T47D (cell line): ENCODE results near the gene HEG1.

Experiments
- DNase-seq, 2 experiments: peaks; one replicate each; pipeline versions ENCODE4 v3.0.0 to v3.0.0-alpha.2; 2011 to 2012; ENCODE audit warnings: low read depth in 1 of 2, low spot score in 1 of 2
- JUND ChIP-seq: IDR thresholded peaks from 2 replicates; pipeline ENCODE4 v1.6.1; 2012; ENCODE audit warnings: low read depth
- in situ Hi-C: cut with HindIII; loops from 2 replicates; pipeline ENCODE4 v1.10.0; 2016; ENCODE audit warnings: low sequenced_read_pairs, low pct_unique_long_range_greater_than_20kb

HEG1 gene

DNA sequence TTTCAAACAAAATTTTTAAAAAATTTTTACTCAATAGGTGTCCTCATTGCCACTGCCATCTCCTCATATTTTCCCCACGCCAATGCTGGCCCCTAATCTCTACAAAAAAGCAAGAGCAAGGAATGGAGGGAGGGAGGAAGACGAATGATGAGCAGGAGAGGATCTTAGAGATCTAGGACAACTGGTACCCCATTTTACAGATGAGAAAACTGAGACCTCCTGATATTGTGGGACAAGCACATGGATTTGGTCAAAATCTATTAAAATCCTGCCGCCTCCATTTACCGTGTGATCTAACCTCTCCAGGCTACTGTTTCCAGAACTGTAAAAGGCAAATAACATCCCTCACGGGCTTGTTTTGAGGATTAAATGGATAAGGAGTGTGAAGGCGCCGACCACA is 4.6 kb downstream of the HEG1 start:
- no peak for TF ChIP-seq JUND
- in situ Hi-C loops, result no loop called here
- no peak for DNase-seq

DNA sequence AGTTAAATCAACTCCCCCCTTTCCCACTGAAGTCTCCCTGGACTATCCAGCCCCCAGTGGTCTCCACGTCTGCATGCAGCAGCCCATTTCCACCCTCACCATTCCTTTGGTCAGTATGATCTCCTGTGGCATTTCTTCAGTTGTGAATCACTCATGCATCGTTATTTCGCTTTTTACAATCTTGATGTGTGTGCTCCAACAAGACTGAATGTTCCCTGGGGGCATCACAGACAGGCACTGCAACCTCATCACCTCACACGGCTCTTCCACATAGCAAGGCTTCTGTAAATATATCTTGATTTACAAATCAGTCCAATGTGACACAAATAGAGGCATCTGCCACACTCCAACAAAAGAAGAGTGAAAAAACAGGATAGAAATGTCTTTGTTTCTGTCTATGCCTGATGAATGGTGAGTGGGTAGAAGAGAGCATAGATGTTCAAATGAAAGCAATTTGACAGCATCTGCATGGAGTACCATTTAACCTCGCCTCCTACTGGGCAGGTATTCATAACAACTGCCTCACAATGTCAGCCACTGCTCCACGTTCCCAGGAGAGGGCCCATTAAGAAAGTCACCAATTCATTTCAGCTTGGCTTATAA is 5.2 kb downstream of the HEG1 start:
- no peak for DNase-seq
- TF ChIP-seq JUND, result no peak
- in situ Hi-C loops, result no loop called here

DNA sequence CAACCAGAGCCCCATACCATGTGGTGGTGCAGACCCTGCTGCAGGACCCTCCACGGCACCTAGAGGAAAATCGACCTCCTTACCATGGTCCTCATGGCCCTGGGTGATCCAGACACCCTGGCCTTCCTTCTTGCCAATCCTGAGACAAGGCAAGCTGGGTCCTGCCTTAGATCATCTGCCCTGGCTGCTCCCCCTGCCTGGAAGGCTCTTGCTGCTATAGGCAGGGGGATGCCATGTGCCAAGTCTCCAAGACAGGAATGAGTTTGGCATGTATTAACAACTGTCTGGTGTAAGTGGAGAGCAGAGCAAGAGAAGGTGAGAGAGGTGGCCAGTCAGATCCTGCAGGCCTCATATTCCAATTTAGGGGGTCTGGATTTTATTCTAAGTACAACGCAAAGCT is 7.5 kb downstream of the HEG1 start:
- no peak for DNase-seq
- in situ Hi-C loops, result no loop called here
- TF ChIP-seq JUND, result no peak

- no peak for TF ChIP-seq JUND
- in situ Hi-C loops, result no loop called here
- DNase-seq, result no peak
Measured at GRCh38 chr3:125045965-125046364, 9.8 kb downstream of the HEG1 start.

- no peak for TF ChIP-seq JUND
- DNase-seq, result no peak
- in situ Hi-C loops, result no loop called here
Measured at GRCh38 chr3:125045194-125045593, 10.6 kb downstream of the HEG1 start.

DNA sequence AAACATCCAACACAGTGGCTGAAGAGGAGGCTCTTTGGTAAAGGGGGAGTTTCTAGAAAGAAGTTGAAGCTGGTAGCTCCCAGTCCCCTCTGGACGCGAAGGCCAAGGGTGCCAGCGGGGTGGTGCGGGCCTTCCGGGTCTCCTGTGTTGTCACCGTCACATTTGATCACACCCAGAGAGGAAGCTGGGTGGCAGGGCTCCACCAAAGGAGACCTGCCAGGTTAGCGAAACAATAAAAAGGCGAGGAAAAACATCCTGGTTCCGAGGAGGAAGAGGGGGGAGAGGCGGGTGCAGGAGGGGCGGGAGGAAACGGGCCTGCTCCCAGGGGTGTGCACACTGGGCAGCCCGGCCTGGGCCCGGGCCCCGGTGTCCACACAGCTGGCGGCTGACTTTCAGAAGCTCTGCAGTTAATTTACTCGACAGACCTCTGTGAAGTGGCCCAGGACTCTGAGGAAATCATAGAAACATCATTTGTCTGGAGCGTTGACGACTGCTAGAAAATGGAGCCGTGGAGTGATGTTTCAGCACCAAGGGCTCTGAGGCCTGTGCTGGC is 12.1 kb downstream of the HEG1 start:
- TF ChIP-seq JUND, result no peak
- in situ Hi-C loops, result no loop called here
- DNase-seq, result no peak

GRCh38 chr3:125042725-125043406 is 12.9 kb downstream of the HEG1 start:
- no peak for DNase-seq

DNA sequence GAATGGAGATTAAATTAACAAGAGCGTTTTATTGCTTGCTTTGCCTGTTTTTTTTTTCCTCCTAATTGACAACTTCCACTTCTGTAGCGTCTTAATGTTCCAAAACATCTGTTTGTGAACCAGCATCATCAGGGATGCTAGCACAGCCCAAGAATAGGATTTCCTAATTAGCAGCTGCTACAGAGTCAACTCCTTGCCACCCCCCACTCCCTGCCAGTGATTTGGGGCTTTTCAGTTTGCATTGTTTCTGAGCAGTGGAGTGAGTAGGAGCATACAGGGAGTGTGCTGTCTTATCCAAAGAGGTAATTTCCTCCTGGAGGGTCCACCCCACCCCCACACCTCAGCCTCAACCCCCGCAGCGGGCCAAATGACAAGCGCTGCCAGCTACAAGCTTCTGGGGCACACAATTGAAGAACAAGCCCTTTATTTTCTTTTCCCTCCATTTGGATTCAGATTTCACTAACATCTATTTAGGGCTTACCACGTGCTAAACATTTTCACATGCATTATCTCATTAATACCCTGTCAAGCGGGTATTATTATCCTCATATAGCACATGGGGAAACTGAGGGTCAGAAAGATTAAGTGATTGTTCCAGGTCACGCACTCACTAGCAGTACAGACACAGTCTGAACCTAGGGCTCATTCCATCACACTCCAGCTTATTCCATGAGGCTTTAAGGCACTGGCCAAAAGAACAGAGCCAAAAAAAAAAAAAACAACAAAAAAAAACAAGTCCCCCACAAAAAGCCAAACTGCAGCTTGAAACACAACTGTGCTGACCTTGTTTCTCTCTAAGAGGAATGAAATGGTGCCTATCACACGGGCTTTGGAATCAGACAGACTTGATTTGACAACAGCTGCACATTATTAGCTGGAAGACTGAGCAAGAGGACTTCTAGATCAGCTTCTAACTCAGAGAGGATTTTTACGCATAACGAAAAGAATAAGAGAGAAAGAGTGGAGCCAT is 16.4 kb downstream of the HEG1 start:
- in situ Hi-C loops, result no loop called here
- no peak for TF ChIP-seq JUND
- no peak for DNase-seq

More at GRCh38 chr3:125042725-125043406, 12.9 kb downstream of the HEG1 start:
- in situ Hi-C loops, result no loop called here
- no peak for TF ChIP-seq JUND

DNA sequence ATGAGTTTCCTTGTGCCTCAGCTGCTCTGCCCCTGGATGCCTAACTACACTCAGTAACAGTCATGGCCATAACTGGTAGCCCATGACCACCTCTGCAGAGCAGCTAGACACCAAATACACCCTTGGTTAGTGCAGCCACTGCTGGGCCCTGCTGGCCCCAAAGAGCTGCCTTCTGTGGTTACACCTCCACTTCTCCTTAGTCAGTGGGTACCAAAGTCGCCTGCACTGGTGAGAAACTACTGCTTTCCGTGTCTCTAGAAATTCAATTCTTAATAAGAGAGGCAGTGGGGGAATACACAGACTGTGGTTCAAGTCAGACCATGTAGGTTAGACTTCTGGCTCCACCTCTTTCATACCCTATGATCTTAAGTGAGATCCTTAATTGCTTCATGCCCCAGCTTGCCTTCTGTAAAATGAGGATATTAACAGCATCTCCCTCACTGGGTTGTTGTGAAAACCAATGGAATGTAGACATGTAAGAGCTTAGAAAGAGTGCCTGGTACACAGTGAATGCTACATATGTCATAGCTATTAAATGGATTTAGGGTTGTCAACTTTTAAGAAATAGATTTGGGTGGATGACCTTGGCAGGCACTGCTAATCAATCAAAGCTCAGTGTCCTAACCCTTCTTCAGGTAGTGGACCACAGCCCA is 18.2 kb downstream of the HEG1 start:
- no peak for DNase-seq
- in situ Hi-C loops, result no loop called here

DNA sequence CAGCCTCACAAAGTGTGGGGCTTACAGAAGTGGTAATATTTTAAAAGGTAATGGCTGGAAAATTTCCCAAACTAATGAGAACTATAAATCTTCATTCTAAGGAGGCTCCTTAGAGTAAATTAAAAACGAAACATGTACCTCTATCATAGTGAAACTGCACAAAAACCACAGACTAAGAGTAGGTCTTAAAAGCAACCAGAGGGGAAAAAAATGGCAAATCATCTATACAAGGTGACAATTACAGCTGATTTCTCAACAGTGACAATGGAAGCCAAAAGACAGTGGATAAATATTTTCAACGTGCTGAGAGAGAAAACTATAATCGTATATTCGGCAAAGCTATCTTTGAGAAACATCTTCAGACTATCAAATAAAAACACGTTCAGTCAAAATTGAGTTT is 20.6 kb downstream of the HEG1 start:
- DNase-seq, result no peak
- in situ Hi-C loops, result no loop called here
- no peak for TF ChIP-seq JUND

More for the DNA sequence above, 18.2 kb downstream of the HEG1 start:
- TF ChIP-seq JUND, result no peak

- DNase-seq, result peak in 1 of 2 experiments; percentile 85
- TF ChIP-seq JUND, result no peak
- in situ Hi-C loops, result no loop called here
Measured at GRCh38 chr3:125033616-125034015, 22.2 kb downstream of the HEG1 start.

GRCh38 chr3:125033135-125033534 is 22.7 kb downstream of the HEG1 start:
- peak in 1 of 2 experiments; percentile 64 for DNase-seq
- in situ Hi-C loops, result no loop called here
- no peak for TF ChIP-seq JUND
